NCI-H2227 (cell line): ENCODE data around the gene TLR6.
A peak's percentile ranks its signal among the peaks of the same experiment; 100 is the strongest.

Experiments used
- DNase-seq: peaks from one replicate; lab custom pipeline; 2025; ENCODE audit not compliant: unreplicated experiment; lab: John Stamatoyannopoulos, UW

The TLR6 gene

DNA sequence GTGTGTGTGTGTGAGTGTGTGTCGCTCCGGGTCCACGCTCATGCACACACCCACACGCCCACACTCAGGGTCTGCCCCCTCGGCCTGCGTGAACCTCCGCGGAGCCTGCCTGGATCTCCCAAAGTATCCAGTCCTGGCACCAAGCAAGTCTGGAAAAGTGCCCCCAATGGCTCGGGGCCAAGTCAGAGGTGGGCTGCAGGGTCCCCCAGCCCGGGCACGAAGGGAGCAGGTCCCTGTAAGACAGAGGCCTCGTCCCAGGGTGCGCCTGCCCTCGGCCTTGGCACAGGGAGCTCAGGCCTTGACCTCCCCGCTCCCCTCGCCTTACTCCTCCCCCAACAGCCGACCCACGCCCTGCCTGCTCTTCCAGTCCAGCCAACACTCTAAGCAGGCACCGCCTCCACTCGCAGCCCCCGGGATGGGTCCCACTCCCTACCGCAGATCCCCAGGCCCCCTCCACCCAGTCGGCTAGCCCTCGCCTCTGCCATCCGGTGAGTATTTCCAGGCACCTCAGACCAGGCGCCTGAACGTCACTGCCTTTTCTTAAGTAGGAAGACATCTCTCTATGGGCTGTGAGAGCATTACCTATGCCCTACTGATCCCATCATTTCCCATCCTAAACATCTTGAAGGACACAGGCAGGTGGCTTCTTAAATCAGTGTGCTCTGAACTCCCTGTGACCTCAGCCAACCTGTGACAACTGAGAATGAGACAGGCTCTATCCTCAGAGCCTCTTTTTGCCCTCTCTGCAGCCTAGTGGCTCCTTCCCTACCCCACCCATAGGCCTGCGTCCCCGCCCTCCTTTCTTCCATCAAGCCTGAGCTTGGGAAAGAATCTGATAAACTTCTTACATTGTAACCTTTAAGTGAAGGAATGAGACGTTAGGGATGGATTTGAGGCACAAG is 11.7 kb upstream of the TLR6 start:
- DNase-seq: peak; percentile 3

DNA sequence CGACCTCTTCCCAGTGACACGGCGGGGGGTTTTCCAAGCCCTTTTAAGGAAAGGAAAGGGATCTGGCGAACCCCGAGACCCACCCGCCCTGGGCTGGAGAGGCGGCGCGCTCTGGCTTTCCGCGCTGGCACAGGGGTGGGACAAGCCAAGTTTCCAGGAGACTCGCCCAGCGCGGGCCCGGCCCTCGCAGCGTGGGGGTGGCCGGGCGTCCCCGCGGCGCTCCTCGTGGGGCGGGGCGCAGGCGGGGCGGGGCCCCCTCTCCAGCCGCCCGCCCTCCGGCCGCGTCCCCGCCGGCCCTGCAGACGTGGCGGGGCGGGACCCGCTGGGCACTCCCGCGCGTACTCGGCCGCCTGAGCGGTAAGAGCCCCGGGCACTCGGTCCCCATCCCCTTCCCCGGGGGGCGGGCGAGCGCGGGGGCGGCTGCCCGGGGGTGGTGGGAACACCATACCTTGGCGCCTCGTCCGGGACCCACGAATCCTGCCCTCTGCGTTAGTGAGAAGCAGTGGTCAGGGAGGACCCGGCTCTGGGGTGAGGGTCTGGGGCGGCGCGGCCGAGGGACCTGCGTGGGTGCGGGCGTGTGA is 11.0 kb upstream of the TLR6 start, which contains the start of gene FAM114A1:
TSS of gene FAM114A1 (plus strand) at position 329 of the 581 bp plus-strand sequence. CDS start 10,273 bp downstream, outside the sequence.
- DNase-seq: peak; percentile 72

DNA sequence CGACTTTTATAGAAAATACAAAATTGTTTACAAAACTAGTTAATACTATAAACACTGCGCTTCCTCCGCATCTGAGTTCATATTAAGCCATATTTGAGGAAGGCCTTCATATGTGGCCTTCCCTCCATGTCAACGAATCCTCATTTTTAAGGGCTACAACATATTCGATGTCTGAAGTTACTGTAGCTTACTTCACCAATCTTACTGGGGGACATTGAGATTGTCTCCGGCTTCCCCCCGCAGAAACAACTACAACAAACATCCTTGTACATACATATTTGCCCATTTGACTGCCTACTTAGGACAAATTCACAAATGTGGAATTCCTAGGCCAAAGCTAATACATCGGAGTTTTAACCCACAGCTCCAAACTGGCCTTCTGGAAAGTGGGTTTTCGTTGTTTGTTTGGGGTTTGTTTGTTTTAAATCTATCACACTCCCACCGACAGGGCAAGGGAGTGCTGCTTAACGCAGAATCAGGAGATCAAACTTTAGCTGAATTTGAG is 10.4 kb upstream of the TLR6 start:
- no peak for DNase-seq

DNA sequence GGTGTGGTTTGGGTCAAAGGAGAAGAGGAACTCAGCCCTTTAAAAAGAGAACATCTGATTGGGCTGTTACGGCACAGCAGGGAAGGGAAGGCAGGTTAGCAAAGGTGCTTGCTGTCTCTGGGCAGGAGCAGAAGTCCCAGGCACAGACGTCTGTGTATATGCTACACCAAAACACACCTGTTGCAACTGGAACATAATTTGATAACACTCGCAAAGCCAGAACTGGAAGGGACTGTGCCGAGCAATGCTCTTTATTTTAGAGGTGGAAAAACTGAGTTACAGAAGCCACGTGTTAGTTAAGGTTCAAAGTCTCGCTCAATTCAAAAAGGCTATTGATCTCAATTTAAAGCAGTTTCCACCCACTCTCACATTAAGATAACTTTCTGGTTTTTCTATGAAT is 8.8 kb upstream of the TLR6 start:
- DNase-seq: no peak

DNA sequence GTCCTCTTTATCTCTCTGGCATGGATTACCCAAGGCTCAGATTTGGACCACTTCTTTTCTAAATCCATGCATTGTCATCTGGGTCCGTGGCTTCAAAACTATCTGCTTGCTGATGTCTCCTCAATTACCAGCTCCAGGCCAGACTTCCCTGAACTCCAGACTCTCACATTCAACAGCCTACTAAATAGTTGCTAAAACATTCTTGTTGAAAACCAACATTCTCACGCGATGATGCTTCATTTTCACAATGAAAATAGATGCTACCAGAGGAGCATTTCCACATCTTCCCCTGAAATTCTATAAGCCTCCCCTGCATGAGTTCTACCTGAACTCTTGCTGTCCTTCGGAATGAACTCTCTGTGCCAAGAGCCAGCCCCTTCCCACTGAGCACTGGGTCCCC is 5.2 kb upstream of the TLR6 start:
- no peak for DNase-seq

DNA sequence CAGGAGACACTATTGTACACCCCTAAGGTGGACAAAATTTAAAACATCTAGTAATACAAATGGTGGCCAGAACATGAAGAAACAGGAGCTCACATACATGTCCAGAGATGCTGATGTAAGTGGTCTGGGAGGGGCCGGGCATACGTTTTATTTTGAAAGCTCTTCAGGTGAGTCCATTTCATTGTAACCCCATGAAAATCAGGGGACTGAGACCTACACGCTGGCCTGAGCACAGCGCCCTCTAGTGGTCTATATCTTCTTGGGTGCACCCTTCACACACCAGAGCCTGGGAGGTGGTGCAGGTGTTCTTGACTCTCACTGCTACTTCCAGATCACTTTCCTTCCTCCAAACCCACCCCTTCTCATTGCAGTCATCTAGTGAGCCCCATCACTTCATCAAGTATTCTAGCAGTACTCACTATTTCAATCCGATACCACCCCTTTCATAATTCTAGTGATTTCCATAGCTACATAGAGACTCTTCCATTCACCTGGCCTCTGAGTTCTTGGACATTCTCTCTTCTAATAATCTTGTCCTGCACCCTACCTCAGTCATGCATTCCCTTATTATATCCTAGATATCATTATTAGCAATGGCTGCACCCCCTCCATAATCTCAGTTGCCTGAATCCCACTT is 4.3 kb upstream of the TLR6 start:
- peak; percentile 22 for DNase-seq

DNA sequence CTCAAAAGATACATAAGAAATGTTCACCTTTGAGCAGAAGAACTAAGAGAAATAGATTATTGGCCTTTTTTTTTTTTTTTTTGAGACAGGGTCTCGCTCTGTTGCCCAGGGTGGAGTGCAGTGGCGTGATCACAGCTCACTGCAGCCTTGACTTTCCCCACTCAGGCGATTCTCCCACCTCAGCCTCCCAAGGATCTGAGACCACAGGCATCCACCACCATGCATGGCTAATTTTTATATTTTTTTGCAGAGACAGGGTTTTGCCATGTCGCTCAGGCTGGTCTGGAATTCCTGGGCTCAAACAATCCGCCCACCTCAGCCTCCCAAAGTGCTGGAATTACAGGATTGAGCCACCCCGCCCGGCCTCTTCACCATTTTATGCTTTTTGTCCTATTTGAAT is 2.9 kb upstream of the TLR6 start:
- DNase-seq: no peak

DNA sequence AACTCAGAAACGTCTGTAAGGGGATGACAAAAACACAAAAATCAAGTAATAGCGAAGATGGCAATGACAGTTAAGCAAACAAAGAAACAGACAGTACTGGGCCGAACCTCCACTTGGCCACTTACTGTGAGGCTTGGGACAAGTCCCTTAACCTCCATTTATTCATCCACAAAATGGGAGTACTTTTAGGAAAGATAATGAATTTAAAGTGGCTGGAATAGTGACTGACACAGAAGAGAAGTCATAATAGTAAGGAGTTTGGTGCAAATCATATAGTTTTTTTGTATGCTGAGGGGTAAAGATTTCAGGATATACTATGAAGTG is 1.4 kb upstream of the TLR6 start:
- DNase-seq: no peak

DNA sequence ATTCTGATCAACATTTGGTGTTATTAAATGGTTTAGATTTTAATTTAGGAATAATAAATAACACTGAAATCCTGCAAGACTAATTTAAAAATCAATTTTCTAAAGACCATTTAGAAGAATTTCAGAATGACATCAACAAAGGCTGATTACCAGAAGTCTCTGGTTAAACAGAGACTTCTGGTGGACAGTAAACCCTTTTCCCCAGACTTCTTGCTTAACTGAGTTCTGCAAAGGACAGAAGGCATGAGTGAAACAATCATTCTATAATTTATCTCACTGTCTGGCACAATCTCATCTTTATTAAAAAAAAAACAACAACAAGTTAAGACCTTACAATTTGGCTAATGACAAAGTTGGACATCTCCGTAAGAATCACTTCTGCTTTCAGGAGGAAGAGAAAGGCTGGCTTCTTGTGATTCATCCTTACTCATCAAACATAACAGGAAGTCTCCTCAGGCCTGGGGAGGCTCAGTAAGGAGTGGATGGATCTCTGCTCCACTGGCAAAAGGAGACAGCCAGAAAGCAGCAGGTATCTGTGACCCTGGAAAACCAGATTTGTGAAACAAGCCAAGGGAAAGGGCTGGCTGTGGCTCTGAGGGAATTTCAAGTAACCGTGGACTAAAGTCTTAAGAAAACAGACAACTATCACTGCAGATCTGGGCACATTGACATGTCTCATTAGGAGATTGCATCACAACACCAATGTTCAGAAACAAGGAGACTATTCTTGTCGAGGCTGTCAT is 908 bp upstream of the TLR6 start:
- no peak for DNase-seq

DNA sequence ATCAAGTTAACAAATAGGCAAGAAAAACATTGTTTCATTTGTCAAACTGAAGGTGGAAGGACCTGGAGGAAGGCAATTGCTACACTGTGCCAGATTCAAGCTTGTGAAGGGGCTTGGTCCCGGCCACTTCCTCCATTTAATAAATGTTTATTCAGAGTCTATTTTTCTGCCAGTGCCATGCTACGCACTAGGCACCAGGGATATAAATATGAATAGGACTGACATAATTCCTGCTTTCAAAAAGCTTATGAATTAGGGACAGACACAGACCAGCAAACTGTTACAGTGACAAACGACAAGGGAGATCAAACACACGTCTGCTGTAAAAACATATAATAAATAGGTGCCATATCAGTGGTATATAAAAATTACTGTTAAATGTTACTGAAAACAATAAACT is 571 bp downstream of the TLR6 start:
- no peak for DNase-seq

DNA sequence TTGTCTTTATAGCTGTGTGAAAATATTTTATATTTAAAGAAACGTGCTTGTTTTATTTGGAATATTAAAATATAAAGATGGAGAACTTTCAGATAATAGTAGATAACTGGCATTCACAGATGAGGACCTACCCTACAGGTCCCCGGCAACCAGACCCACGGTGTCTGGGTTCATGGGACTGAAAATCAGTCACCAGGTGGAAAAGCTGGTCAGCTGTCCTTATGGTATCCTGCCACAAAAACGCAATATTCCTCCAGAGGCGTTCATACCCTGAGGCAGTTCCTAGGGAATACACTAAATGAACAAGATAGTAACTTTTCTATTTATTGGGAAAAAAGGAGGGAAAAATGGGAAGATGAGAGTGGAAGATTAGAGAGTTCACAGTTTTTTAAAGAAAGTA is 1.2 kb downstream of the TLR6 start:
- DNase-seq: no peak

DNA sequence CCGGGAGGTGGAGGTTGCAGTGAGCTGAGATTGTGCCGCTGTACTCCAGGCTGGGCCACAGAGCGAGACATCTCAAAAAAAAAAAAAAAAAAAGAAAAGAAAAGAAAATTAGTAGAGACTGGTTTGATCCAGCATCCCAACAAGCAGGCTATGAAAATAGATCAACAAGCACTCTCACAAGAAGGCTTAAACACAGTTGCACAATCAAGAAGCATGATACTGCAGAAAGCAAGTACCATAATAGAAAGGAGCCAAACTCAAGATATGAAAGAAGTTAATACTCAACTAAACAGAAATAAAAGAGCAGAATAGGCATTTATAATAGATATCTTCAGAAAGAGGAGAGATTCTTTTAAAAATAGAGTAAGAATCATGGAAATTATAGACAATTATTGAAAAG is 10.6 kb downstream of the TLR6 start:
- no peak for DNase-seq

DNA sequence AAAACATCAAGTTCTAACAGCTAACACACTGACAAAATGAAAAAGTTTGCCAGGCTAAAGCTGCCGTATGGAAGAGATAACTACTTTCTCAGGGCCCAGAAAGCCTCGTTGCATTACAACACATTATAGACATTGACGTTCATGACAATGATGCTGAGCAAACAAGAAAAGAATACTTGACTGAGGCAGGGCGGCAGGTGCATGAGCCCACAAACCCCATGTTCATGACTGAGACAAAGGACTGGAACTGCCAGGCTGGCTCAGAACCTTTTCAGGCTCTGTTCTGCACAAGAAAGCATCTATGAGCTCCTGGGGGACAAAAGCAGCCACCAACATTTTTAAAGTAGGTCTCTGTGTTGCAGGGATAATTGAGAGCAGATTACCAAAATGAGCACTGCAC is 13.6 kb downstream of the TLR6 start:
- DNase-seq: no peak

DNA sequence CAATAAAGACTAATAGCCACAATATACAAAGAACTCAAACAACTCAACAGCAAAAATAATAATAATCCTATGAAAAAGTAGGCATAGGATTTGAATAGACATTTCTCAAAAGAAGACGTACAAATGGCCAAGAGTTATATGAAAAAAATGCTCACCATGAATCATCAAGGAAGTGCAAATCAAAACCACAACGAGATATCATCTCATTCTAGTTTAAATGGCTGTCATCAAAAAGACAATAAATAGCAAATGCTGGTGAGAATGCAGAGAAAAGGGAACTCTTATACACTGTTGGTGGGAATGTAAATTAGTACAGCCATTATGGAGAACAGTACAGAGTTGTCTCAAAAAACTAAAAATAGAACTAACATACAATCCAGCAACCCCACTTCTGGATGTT is 18.8 kb downstream of the TLR6 start:
- no peak for DNase-seq

DNA sequence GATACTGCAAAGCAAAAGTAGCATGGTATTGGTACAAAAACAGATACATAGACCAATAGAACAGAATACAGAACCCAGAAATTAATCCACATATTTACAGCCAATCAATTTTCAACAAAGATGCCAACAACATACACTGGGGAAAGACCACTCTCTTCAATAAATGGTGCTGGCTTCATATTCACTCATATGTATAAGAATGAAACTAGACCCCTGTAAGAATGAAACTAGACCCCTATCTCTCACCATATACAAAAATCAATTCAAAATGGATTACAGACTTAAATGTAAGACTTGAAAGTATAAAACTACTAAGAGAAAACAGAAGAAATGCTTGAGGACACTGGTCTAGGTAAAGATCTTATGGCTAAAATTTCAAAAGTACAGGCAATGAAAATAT is 19.3 kb downstream of the TLR6 start:
- no peak for DNase-seq

DNA sequence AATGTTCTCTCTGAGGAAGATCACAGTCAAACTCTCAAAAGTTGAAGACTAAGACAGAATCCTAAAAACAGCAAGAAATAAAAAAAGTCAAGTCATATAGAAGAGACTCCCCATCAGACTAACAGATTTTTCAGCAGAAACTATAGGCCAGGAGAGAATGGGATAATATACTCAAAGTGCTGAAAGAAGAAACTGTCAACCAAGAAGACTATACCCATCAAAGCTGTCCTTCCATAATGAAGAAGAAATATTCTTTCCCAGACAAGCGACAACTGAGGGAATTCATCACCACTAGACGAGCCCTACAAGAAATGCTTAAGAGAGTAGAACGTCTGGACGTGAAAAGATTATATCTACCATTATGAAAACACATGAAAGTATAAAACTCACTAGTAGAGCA is 22.0 kb downstream of the TLR6 start:
- no peak for DNase-seq

DNA sequence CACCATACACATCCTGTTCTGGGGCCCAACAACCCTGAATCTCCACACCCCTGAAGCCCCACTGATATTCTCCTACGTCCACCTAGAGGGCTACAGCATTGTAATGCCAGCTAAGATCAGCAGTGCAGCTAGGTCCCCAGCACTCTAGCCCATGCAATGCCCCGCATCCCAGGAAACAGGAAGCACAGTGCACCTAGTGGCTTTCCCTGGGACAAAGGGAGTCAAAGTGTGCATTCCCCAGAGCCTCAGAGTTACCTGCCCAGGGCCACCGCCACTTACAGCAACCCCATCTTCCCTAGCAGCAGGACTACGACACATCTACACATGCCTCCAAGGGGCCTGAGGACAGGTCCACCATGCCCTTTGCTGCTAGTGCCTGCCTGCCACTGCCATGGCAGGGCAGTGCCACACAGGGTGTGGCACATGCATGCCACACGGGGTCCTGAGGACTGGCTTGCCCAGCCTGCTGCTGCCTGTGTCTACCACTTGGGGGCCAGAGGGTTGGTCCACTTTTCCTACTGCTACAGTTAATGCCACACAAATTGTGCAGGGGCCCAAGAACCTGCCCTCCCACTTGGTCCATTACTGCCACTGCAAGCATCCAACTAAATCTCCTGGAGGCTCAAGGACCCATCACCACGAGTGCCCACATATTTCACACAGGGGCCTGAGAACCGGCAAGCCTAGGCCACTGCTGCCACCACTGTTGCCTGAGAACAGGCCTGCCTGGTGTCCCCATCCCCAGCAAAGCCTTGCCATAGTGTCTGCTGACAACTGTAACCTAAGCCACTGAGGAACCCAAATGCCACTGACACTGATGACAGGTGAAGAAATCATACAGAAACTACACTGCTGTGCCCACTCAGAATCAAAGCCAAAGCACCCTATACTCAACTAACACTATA is 23.7 kb downstream of the TLR6 start:
- DNase-seq: no peak

DNA sequence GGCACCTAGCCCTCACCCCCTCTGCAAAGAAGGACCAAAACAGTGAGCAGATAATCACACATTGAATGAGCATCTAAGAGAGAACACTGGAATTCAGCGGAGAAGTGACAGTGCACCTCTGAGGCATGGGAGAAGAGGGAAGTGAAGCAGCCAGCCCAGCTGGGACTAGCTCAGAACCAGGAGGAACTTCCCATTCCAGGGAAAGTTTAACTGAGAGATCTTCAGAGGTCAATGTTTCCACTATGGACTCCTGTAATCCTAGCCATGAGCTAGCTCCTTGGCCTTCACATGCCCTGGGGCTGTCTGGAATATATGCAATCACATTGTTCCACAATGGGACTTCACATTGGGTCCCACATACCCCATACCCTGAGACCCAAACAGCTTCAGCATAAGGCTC is 24.4 kb downstream of the TLR6 start:
- DNase-seq: no peak

DNA sequence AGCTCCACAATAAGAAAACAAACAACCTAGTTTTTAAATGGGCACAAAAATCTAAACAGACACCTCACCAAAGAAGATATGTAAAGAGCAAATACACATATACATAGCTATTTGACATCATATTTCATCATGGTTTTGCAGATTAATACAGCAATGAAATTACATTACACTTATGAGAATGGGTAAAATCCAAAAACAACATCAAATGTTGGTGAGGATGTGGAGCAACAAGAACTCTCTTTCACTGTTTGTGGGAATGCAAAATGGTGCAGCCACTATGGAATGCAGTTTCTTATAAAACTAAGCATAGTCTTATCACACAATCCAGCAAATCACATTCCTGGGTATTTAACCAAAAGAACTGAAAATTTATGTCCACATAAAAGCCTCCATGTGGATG is 25.0 kb downstream of the TLR6 start:
- DNase-seq: no peak

DNA sequence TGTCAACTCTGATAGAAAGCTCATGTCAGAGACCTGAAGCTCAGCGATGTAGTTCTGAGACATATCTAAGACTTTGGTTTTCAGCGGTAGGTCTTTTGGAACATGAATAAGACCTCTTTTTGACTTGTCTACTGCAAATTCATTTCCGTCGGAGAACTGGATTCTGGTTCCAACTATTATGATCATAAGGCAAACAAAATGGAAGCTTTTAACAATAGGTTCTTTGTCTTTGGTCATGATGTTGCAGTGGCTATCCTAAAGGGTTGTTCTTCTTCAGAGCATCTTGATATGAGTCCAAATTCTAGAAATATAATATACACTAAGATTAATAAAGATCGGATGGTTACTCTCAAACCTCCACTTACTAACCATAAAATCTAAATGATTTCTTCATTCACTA is 27.4 kb downstream of the TLR6 start:
- DNase-seq: no peak
